HG03442 (cell line): ENCODE measurements around the gene CYP4F12.

ENCODE experiments used
- ATAC-seq: cut with Tn5 transposase; IDR thresholded peaks from one replicate; pipeline ENCODE4 v1.9.1; 2021; ENCODE audit warnings: mild to moderate bottlenecking, moderate library complexity; ENCODE audit not compliant: unreplicated experiment

Gene CYP4F12

GRCh38 chr19:15672580-15673175 is at the start of gene CYP4F12:
TSS of gene CYP4F12 (plus strand) at chr19:15673087. CDS start at chr19:15673530, 443 bp downstream.
- ATAC-seq = no peak

DNA sequence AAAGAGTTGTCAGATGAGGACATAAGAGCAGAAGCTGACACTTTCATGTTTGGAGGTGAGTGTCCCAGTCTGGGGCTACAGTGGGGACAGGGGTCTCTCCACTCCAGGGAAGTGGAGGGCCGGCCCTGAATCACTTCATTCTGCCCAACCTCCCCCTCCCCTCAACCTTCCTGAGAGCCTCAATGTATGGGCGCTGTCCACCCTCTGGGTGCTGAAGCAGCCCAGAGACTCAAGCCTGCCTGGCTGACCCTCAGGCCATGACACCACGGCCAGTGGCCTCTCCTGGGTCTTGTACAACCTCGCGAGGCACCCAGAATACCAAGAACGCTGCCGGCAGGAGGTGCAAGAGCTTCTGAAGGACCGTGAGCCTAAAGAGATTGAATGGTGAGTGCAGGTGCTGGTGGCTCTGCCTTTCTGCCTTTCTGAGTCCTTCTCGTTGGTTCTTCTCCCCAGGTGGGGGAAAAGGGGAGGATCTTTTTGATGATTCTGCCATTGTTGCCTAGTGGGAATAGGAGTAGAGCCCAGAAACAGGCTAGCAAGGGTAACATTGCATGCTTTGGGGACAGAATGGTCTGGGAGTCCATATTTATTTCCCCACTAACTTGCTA is 49.1 kb upstream of the CYP4F12 start:
- no peak for ATAC-seq

- no peak for ATAC-seq
These were observed 44.5 kb upstream of the CYP4F12 start for GRCh38 chr19:15628236-15629002.

GRCh38 chr19:15629003-15629880 is 43.6 kb upstream of the CYP4F12 start:
- ATAC-seq = no peak

GRCh38 chr19:15631817-15632216 is 41.1 kb upstream of the CYP4F12 start:
- no peak for ATAC-seq

DNA sequence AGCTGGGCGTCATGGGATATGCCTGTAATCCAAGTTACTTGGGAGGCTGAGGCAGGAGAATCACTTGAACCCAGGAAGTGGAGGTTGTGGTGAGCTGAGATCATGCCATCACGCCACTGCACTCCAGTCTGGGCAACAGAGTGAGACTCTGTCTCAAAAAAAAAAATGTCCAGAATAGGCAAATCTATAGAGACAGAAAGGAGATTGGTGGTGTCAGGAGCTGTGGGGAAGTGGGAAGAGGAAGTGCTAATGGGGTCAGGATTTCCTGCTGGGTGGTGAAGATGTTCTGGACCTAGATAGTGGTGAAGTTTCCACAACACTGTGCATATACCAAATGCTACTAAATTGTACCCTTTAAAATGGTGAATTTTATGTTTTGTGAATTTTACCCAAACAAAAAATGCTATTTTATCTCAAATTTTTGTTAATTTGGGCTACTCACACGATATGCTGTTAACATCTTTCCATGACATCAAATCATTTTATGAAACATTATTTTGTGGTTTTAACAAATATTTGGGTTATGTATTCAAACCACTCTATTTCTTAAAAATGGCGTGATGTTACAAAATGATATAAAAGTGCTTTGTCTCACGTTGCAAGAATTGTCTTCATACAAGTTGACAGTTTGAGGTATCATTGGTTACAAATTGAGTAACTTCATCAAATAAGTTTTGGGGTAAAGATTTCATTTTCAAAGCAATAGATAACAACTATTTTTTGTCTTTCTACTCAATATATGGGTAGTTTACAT is 39.6 kb upstream of the CYP4F12 start:
- ATAC-seq = no peak

GRCh38 chr19:15634105-15634504 is 38.8 kb upstream of the CYP4F12 start:
- no peak for ATAC-seq

GRCh38 chr19:15635016-15635805 is 37.7 kb upstream of the CYP4F12 start:
- ATAC-seq = no peak

DNA sequence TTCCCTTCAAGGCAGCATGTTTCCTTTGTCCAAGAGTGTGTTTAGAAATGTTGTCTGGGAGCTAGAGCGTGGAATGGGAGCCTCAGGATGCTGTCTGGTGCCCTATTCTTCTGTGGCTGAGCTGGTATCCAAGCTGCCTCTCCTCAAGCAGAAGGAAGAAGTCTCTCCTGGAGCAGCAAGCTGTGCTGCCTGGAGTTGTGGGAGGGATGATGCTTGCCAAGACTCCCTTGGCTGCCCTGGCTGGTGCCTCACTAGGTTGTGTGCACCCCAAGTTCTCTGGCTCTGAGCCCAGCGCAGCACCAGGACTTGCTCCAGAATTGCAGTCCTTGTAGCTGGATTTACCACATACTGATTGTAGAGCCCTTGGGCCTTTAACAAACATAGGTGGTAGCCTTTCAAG is 36.9 kb upstream of the CYP4F12 start:
- no peak for ATAC-seq

DNA sequence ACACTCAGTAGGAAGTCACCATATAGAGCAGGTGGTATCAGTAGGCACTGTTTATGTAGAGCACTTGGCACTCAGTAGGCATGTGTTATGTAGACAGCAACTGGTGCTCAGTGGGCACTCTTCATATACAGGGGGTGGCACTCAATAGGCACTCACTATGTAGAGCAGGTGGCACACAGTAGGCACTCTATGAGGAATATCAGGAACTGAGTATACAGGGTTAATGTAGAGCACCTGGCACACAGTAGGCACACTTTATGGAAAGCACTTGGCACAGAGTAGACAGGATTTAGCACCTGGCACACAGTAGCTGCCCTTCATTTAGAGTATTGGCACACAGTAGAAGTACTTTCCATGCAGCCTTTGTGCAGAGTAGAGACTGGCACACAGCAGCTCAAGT is 33.3 kb upstream of the CYP4F12 start:
- no peak for ATAC-seq

- ATAC-seq = no peak
These were observed 32.5 kb upstream of the CYP4F12 start, which contains the start of gene CYP4F3 for GRCh38 chr19:15640294-15640903. TSS of gene CYP4F3 (plus strand) at chr19:15640897. CDS start at chr19:15641416, 519 bp downstream.

- no peak for ATAC-seq
These were observed 31.8 kb upstream of the CYP4F12 start for GRCh38 chr19:15640904-15641597.

GRCh38 chr19:15641901-15642491 is 30.9 kb upstream of the CYP4F12 start:
- no peak for ATAC-seq

GRCh38 chr19:15642807-15643206 is 30.1 kb upstream of the CYP4F12 start:
- ATAC-seq = no peak

- ATAC-seq = no peak
These were observed 29.5 kb upstream of the CYP4F12 start for GRCh38 chr19:15643387-15643786.

DNA sequence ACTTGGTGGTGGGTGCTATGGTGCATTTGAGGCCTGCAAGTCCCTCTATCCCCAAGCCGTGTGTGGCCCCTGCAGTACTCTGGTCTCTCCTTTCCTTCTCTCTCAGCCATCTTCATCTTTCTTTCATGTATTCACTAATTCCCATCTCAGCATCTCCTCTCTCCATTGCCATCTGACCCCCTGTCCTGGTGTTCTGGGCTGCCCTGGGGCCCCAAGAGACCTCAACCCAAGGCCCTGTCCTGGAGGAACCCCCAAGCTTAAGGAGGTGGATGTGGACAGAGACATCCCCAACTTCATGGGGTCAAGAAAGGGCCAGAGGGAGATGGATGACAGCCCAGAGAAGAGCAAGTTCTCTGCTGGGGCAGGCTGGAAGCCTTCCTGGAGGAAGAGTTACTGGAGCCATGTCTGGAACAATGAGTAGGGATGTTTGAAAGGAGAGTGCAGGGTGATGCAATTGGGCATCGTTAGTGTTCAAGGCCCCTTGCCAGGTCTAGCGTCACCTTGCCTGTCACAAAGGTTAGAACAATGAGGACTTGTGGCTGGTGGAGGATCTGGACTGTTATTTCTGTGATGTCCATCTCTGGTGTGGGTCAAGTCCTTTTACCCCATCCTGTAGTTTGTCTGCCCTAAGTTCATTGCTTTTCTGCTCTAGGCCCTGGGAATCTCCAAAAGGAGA is 28.7 kb upstream of the CYP4F12 start:
- ATAC-seq = no peak

DNA sequence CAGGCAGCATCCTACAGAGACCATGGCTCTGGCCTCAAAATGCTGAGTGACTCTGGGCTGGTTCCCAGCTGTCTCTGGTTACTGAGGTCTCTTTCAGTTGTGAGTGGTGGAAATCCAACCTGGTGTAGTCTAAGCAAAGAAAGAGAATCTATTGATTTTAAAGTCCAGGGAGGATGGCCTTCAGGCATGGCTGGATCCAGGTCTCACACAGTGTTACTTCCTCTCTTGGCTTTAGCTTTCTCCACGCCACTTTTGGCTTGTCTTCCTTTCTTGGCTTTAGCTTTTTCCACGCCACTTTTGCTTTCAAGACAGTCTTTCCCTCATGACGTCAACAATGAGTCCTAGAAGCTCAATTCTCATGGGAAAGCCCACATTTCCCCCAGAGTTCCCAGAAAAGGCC is 28.1 kb upstream of the CYP4F12 start:
- ATAC-seq = no peak

DNA sequence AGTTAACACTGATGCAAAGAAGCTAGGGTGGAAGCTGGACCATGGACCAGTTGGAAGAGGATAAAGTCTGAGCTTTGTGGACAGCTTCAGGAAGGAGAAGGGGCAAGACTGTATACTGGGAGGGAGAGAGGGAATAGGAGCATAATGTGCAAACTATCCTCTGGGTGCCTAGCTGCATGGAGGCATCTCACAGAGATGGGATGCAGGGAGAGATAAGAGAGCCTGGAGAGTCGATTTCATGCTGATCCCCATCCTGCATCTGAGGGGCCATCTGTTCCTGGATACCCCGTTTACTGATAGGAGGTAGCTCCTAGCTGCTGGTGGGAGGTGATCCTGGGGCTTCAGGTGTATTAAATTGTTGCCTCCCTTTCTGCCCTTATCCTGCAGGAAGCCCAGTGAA is 23.4 kb upstream of the CYP4F12 start:
- ATAC-seq = no peak
